HUES48 (cell line): ENCODE results near the gene VAMP5.
A peak's percentile ranks its signal among the peaks of the same experiment; 100 is the strongest.

Experiments
- H3K27ac ChIP-seq: one replicate; pipeline ENCODE4 v1.7.0; 2013; ENCODE audit warnings: low read depth, low read length, inconsistent platforms
- H3K27me3 ChIP-seq: 2 replicates; pipeline ENCODE4 v1.6.1; 2013; ENCODE audit warnings: mild to moderate bottlenecking, low read length; ENCODE audit not compliant: control insufficient read depth, insufficient read depth
- H3K36me3 ChIP-seq: 2 replicates; pipeline ENCODE4 v1.6.1; 2013; ENCODE audit warnings: low read length; ENCODE audit not compliant: control insufficient read depth, insufficient read depth
- H3K4me1 ChIP-seq: 2 replicates; pipeline ENCODE4 v1.6.1; 2013; ENCODE audit warnings: mild to moderate bottlenecking, low read length; ENCODE audit not compliant: control insufficient read depth, insufficient read depth
- H3K4me3 ChIP-seq: 2 replicates; pipeline ENCODE4 v1.5.1; 2013; ENCODE audit warnings: mild to moderate bottlenecking, low read depth, low read length
- H3K9ac ChIP-seq: 2 replicates; pipeline ENCODE4 v1.6.1; 2013; ENCODE audit warnings: mild to moderate bottlenecking, low read depth, low read length, moderate library complexity
- H3K9me3 ChIP-seq: 2 replicates; pipeline ENCODE4 v1.6.1; 2013; ENCODE audit warnings: low read length; ENCODE audit not compliant: control insufficient read depth, insufficient read depth

VAMP5 gene

GRCh38 chr2:85575739-85576138 lies 8.5 kb upstream of the VAMP5 start:
- H3K9ac ChIP-seq = no peak overlapping the region
- no peak overlapping the region for H3K4me3 ChIP-seq
- H3K4me1 ChIP-seq = peaks cover 25% of the 10 kb centered on the region
- H3K36me3 ChIP-seq = no peaks in the 10 kb centered on the region
- H3K27me3 ChIP-seq = peaks cover 26% of the 10 kb centered on the region
- no peak overlapping the region for H3K27ac ChIP-seq
- H3K9me3 ChIP-seq = no peaks in the 10 kb centered on the region

DNA sequence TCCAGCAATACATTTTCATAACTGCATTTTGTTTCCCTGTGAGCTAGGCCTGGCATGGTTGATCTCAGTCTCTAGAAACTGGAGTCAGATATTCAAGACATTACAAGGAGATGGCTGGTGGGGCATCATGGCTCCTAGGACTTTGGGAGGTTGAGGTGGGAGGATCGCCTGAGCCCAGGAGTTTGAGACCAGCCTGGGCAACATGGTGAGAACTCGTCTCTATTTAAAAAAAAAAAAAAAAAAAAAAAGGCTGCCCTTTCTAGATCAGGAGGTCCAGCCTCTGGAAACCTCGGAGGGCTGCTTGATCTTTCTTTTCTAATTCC lies 7.2 kb upstream of the VAMP5 start:
- H3K4me1 ChIP-seq = peaks cover 25% of the 10 kb centered on the region
- H3K9ac ChIP-seq = no peak overlapping the region
- no peaks in the 10 kb centered on the region for H3K9me3 ChIP-seq
- peaks cover 13% of the 10 kb centered on the region for H3K27me3 ChIP-seq
- peak overlapping the region; percentile 59 for H3K4me3 ChIP-seq
- no peaks in the 10 kb centered on the region for H3K36me3 ChIP-seq
- H3K27ac ChIP-seq = peak overlapping the region; percentile 92

GRCh38 chr2:85577386-85578242 lies 6.6 kb upstream of the VAMP5 start, which contains the start of gene VAMP8:
TSS of gene VAMP8 (plus strand) at chr2:85577586. CDS start at chr2:85577647, 61 bp downstream.
- Histone ChIP-seq H3K36me3 (no peaks in the 10 kb centered on the region), H3K27me3 (peaks cover 13% of the 10 kb centered on the region), H3K27ac (peak within 1 kb of the TSS; percentile 92), H3K4me3 (peak within 1 kb of the TSS; percentile 59), H3K4me1 (peaks cover 23% of the 10 kb centered on the region), H3K9ac (peak within 1 kb of the TSS; percentile 2; the same call in 1 of the 2 replicates), H3K9me3 (no peaks in the 10 kb centered on the region)

DNA sequence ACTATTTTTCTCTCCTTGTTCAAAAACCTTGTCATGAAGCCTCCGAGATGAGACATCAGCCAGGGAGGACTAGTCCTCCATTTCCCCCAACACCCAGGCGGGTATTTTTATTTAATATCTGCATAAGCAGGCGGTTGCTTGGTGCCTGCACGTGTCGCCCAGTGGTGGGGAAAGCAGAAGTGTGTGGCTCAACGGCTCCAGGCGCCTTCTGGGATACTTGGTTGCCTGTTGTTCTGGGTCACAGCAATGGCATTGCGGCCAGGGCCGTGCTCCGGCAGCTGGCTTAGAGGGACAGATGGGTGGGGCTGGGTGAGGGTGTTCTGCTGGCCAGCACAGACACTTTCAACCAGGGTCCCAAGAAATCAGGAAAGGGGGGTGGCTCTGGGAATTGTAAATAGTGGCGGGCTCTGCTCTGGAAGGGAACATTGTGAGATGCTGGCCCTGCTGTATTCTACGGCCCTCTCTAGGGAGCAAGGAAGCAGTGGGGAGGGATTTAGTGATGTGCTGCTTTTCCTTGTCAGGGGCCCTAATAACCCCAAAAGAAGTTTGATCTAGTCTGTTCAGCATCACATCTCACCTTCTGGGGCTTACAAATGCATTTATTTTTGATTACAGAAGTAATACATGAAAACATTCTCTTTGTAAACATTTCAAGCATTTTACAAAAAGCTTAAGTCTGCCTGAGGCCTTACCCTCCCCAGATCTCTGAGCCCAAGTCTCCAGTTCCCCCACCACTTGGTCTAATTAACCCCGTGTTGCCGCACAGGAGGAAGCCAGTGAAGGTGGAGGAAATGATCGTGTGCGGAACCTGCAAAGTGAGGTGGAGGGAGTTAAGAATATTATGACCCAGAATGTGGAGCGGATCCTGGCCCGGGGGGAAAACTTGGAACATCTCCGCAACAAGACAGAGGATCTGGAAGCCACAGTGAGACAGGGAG lies 5.7 kb upstream of the VAMP5 start:
- H3K9ac ChIP-seq = no peak overlapping the region

DNA sequence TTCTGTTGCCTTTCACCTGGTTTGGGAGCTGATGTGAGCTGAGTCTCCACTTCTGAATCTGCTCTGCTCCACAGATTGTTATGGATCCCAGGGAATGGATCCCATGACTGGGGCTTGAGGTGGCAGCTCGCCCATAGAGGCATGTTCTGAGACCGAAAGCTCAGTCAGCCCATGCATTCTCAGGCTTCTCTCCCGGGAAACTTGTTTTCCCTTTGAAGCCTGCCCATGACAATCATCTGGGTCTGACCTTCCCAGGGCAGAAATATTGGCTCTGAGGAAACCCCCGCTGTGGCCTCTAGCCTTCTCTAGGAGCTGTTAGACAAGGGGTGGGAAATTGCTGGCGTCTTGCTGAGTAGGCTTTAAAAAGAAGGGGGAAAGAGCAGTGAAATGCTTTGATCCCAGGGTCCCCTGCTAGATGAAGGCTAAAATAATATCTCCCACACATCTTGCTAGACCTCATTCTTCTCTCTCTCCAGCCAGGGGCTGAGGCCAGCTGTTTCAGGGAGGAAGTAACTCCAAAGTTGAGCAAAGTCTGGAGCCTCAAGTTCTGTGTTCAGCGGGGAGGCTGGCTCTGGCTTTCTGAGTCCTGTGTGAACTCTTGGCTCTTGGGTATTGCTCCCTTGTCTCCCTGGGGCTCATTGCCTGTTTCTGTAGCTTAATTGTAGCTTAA lies 4.8 kb upstream of the VAMP5 start:
- peaks cover 21% of the 10 kb centered on the region for H3K4me1 ChIP-seq

More for the DNA sequence above, 5.7 kb upstream of the VAMP5 start:
- H3K4me3 ChIP-seq = peak overlapping the region; percentile 59
- no peaks in the 10 kb centered on the region for H3K36me3 ChIP-seq
- H3K27ac ChIP-seq = peak overlapping the region; percentile 92
- peaks cover 11% of the 10 kb centered on the region for H3K27me3 ChIP-seq
- peaks cover 21% of the 10 kb centered on the region for H3K4me1 ChIP-seq
- no peaks in the 10 kb centered on the region for H3K9me3 ChIP-seq

DNA sequence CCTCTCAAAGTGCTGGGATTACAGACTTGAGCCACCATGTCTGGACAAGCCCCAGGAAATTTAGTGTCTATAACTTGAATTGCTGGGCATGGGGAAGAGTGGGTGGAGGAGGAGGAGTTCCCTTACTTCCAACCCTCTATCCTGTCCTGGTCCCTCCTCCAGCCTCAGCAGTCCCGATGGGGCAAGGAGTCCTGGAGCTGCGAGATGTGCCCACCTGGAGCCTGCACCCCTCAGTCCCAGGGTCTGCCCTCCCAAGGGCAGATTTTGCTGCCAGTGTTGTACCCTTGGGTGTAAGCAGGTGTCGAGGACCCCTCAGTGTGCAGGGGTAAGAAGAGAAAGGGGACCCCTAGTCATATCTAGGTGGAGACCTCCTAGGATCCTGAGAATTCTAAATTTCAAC lies 4.0 kb upstream of the VAMP5 start:
- peaks cover 25% of the 10 kb centered on the region for H3K4me1 ChIP-seq
- H3K27me3 ChIP-seq = peaks cover 25% of the 10 kb centered on the region
- H3K9me3 ChIP-seq = no peaks in the 10 kb centered on the region
- peak overlapping the region; percentile 92 for H3K27ac ChIP-seq
- H3K36me3 ChIP-seq = no peaks in the 10 kb centered on the region
- no peak overlapping the region for H3K9ac ChIP-seq
- H3K4me3 ChIP-seq = no peak overlapping the region

More for the DNA sequence above, 4.8 kb upstream of the VAMP5 start:
- peaks cover 17% of the 10 kb centered on the region for H3K27me3 ChIP-seq
- H3K4me3 ChIP-seq = no peak overlapping the region
- H3K9ac ChIP-seq = no peak overlapping the region
- H3K27ac ChIP-seq = peak overlapping the region; percentile 92
- no peaks in the 10 kb centered on the region for H3K36me3 ChIP-seq
- no peaks in the 10 kb centered on the region for H3K9me3 ChIP-seq

GRCh38 chr2:85582492-85582891 lies 1.7 kb upstream of the VAMP5 start:
- no peaks in the 10 kb centered on the region for H3K36me3 ChIP-seq
- H3K9ac ChIP-seq = no peak overlapping the region
- H3K4me3 ChIP-seq = no peak overlapping the region
- no peak overlapping the region for H3K27ac ChIP-seq
- no peaks in the 10 kb centered on the region for H3K9me3 ChIP-seq
- peaks cover 33% of the 10 kb centered on the region for H3K27me3 ChIP-seq
- H3K4me1 ChIP-seq = peaks cover 25% of the 10 kb centered on the region

GRCh38 chr2:85583667-85584353 lies 421 bp upstream of the VAMP5 start:
- Histone ChIP-seq H3K4me1 (peaks cover 14% of the 10 kb centered on the region), H3K36me3 (no peaks in the 10 kb centered on the region), H3K9me3 (no peaks in the 10 kb centered on the region), H3K27me3 (peaks cover 33% of the 10 kb centered on the region), H3K9ac (no peak overlapping the region), H3K4me3 (peak overlapping the region; percentile 68), H3K27ac (no peak overlapping the region)

- H3K27ac ChIP-seq = no peak overlapping the region
- peak overlapping the region; percentile 68 for H3K4me3 ChIP-seq
- H3K4me1 ChIP-seq = peaks cover 4% of the 10 kb centered on the region; the same call in 1 of the 2 replicates
- peaks cover 33% of the 10 kb centered on the region for H3K27me3 ChIP-seq
- no peaks in the 10 kb centered on the region for H3K36me3 ChIP-seq
- no peaks in the 10 kb centered on the region for H3K9me3 ChIP-seq
- H3K9ac ChIP-seq = no peak overlapping the region
These were observed 888 bp downstream of the VAMP5 start for GRCh38 chr2:85584857-85585780.
